GM18508 (cell line): ENCODE results near the gene DAB1.

Experiments
- ATAC-seq: cut with Tn5 transposase; IDR thresholded peaks from one replicate; pipeline ENCODE4 v1.9.1; 2021; ENCODE audit warnings: moderate number of reproducible peaks; ENCODE audit not compliant: insufficient read depth, unreplicated experiment

DAB1 gene

GRCh38 chr1:57134803-57135202 is 289.1 kb downstream of the DAB1 start:
- no peak for ATAC-seq

GRCh38 chr1:57133686-57134085 is 290.2 kb downstream of the DAB1 start:
- no peak for ATAC-seq

GRCh38 chr1:57132993-57133622 is 290.8 kb downstream of the DAB1 start:
- ATAC-seq = no peak

- no peak for ATAC-seq
Observed at GRCh38 chr1:57131701-57132394, 292.0 kb downstream of the DAB1 start.

GRCh38 chr1:57131257-57131656 is 292.6 kb downstream of the DAB1 start:
- no peak for ATAC-seq

- ATAC-seq = no peak
Observed at GRCh38 chr1:57129865-57130264, 294.0 kb downstream of the DAB1 start.

GRCh38 chr1:57127976-57128375 is 295.9 kb downstream of the DAB1 start:
- no peak for ATAC-seq

GRCh38 chr1:57124768-57125446 is 299.0 kb downstream of the DAB1 start:
- ATAC-seq = no peak

- ATAC-seq = no peak
Observed at GRCh38 chr1:57124170-57124569, 299.7 kb downstream of the DAB1 start.

GRCh38 chr1:57122031-57122430 is 301.8 kb downstream of the DAB1 start:
- no peak for ATAC-seq

- ATAC-seq = no peak
Observed at GRCh38 chr1:57118948-57119603, 304.8 kb downstream of the DAB1 start.

- ATAC-seq = no peak
Observed at GRCh38 chr1:57117753-57118152, 306.1 kb downstream of the DAB1 start.

- no peak for ATAC-seq
Observed at GRCh38 chr1:57116871-57117270, 307.0 kb downstream of the DAB1 start.

- no peak for ATAC-seq
Observed at GRCh38 chr1:57115030-57115614, 308.7 kb downstream of the DAB1 start.

GRCh38 chr1:57112148-57112547 is 311.7 kb downstream of the DAB1 start:
- ATAC-seq = no peak

GRCh38 chr1:57111175-57111574 is 312.7 kb downstream of the DAB1 start:
- ATAC-seq = no peak

GRCh38 chr1:57109883-57110282 is 314.0 kb downstream of the DAB1 start:
- ATAC-seq = no peak

- ATAC-seq = no peak
Observed at GRCh38 chr1:57109247-57109646, 314.6 kb downstream of the DAB1 start.

GRCh38 chr1:57106296-57106695 is 317.6 kb downstream of the DAB1 start:
- ATAC-seq = no peak

GRCh38 chr1:57102561-57103326 is 321.1 kb downstream of the DAB1 start:
- ATAC-seq = no peak
